Tibial nerve (tissue), 4 donors: ENCODE measurements around the gene CTNNA1. TPM values are rescaled to one million over a fixed set of nuclear protein-coding genes. Genes with fewer than 3 reads are reported as not detected.
A peak's percentile ranks its signal among the peaks of the same experiment; 100 is the strongest.

Source experiments
- DNase-seq, 2 donors: peaks; one replicate each; pipeline ENCODE4 v3.0.0-alpha.2; 2019; ENCODE audit warnings: low spot score in 2 of 2
- H3K27ac ChIP-seq, 4 donors: fragments of 200-600 bp; sonication (generic) in 3 of 4; one replicate each; pipeline ENCODE4 v1.5.1; 2017 to 2019; ENCODE audit warnings: mild to moderate bottlenecking in 1 of 4
- H3K27me3 ChIP-seq, 2 donors: fragments of 200-600 bp; sonication (generic) in 1 of 2; one replicate each; pipeline versions ENCODE4 v1.5.1 to v1.6.0; 2017 to 2019
- H3K36me3 ChIP-seq, 3 donors: fragments of 200-600 bp; sonication (generic); one replicate each; pipeline ENCODE4 v1.5.1; 2018 to 2019
- H3K4me1 ChIP-seq, 4 donors: fragments of 200-600 bp; sonication (generic) in 3 of 4; one replicate each; pipeline ENCODE4 v1.5.1; 2017 to 2019
- H3K4me3 ChIP-seq, 4 donors: fragments of 200-600 bp; sonication (generic) in 3 of 4; one replicate each; pipeline ENCODE4 v1.5.1; 2017 to 2019; ENCODE audit warnings: mild to moderate bottlenecking in 1 of 4, moderate library complexity in 1 of 4
- H3K9me3 ChIP-seq, 4 donors: fragments of 200-600 bp; sonication (generic) in 3 of 4; one replicate each; pipeline ENCODE4 v1.5.1; 2017 to 2019
- CTCF ChIP-seq, 5 experiments: fragments of 200-600 bp in 3 of 5; fragments of 450-650 bp in 2 of 5; sonication (generic) in 3 of 5; IDR thresholded peaks; one replicate each; pipeline ENCODE4 v1.5.1; 2016 to 2019; ENCODE audit warnings: antibody characterized with exemption in 5 of 5, mild to moderate bottlenecking in 3 of 5, moderate library complexity in 2 of 5
- EP300 ChIP-seq, 2 donors: sonication (generic); formaldehyde crosslinking; IDR thresholded peaks; one replicate each; pipeline ENCODE4 v1.6.1; 2017; ENCODE audit warnings: antibody characterized with exemption in 2 of 2, mild to moderate bottlenecking in 1 of 2
- POLR2A ChIP-seq, 2 donors: fragments of 450-650 bp; IDR thresholded peaks; one replicate each; pipeline ENCODE4 v1.6.1; 2017; ENCODE audit warnings: antibody characterized with exemption in 2 of 2, mild to moderate bottlenecking in 2 of 2, moderate library complexity in 2 of 2
- WGBS, 2 donors: methylation state at CpG; one replicate each; pipeline ENCODE4 v1.1.5; 2018; 5-methylcytosine and 5-hydroxymethylcytosine counted together
- total RNA-seq, 4 donors: library from RNA; depleted of rRNA; stranded (reverse); fragments of >200 nt; gene quantifications; one replicate each; pipeline ENCODE4 v1.1.0, GENCODE V29; 2016

CTNNA1 gene
- total RNA-seq, 4 donors from 2014 or later: 292 to 447 (median 321) TPM

- 25 to 26% methylated on average over 18 of the region's 18 CpGs for WGBS, 2 donors
- no peak for DNase-seq
- Histone ChIP-seq H3K27ac (peak overlapping the region; percentile 95 to 100 (median 99)), H3K27me3 (no peaks in the 10 kb centered on the region), H3K4me1 (peaks cover 0 to 42% (median 18%) of the 10 kb centered on the region in 4 donors), H3K36me3 (no peaks in the 10 kb centered on the region), H3K4me3 (peak overlapping the region; percentile 77 to 99 (median 92)), H3K9me3 (no peaks in the 10 kb centered on the region)
- no peak for TF ChIP-seq POLR2A (IDR thresholded peaks at IDR 0.05)
- TF ChIP-seq CTCF (IDR thresholded peaks at IDR 0.05): peak in 1 of 5 experiments; percentile 3
- TF ChIP-seq EP300 (IDR thresholded peaks at IDR 0.05): peak in 1 of 2 donors; percentile 3
Observed at GRCh38 chr5:138752341-138752950, 779 bp upstream of the CTNNA1 start.

GRCh38 chr5:138753794-138754698 is 821 bp downstream of the CTNNA1 start:
- TF ChIP-seq POLR2A (IDR thresholded peaks at IDR 0.05) (peak in 1 of 2 donors; percentile 16), CTCF (IDR thresholded peaks at IDR 0.05) (peak in 1 of 5 experiments; percentile 11), EP300 (IDR thresholded peaks at IDR 0.05) (peak; percentile 48 to 88)
- H3K27me3 ChIP-seq: no peaks in the 10 kb centered on the region
- peak; percentile 94 to 95 for DNase-seq
- H3K9me3 ChIP-seq: no peaks in the 10 kb centered on the region
- peak overlapping the region; percentile 77 to 99 (median 92) for H3K4me3 ChIP-seq
- peaks cover 0 to 56% (median 18%) of the 10 kb centered on the region in 4 donors for H3K4me1 ChIP-seq
- H3K27ac ChIP-seq: peak overlapping the region; percentile 95 to 100 (median 99)
- H3K36me3 ChIP-seq: peaks cover 0 to 14% (median 0%) of the 10 kb centered on the region in 3 donors
- 0 to 1% methylated on average over 55 to 58 of the region's 58 CpGs for WGBS, 2 donors

GRCh38 chr5:138754699-138755057 is 1.5 kb downstream of the CTNNA1 start:
- 52 to 60% methylated on average over 14 of the region's 14 CpGs for WGBS, 2 donors
- Histone ChIP-seq H3K4me3 (peak overlapping the region; percentile 77 to 99 (median 92)), H3K4me1 (peaks cover 0 to 63% (median 18%) of the 10 kb centered on the region in 4 donors), H3K36me3 (peaks cover 0 to 19% (median 0%) of the 10 kb centered on the region in 3 donors), H3K27ac (peak overlapping the region; percentile 95 to 100 (median 99)), H3K27me3 (no peaks in the 10 kb centered on the region), H3K9me3 (no peaks in the 10 kb centered on the region)
- no peak for DNase-seq
- TF ChIP-seq POLR2A (IDR thresholded peaks at IDR 0.05) (no peak), CTCF (IDR thresholded peaks at IDR 0.05) (no peak), EP300 (IDR thresholded peaks at IDR 0.05) (no peak)

- Histone ChIP-seq H3K4me1 (peaks cover 0 to 67% (median 18%) of the 10 kb centered on the region in 4 donors), H3K9me3 (no peaks in the 10 kb centered on the region), H3K27me3 (no peaks in the 10 kb centered on the region), H3K4me3 (peak overlapping the region in 2 of 4 donors; percentile 92 to 93), H3K36me3 (peaks cover 0 to 19% (median 0%) of the 10 kb centered on the region in 3 donors), H3K27ac (peak overlapping the region; percentile 95 to 100 (median 99))
- WGBS, 2 donors: 83 to 87% methylated on average over 5 of the region's 5 CpGs
- no peak for TF ChIP-seq POLR2A (IDR thresholded peaks at IDR 0.05)
- DNase-seq: no peak
Observed at GRCh38 chr5:138755084-138755748, 2.0 kb downstream of the CTNNA1 start.

- peaks cover 0 to 82% (median 34%) of the 10 kb centered on the region in 4 donors for H3K4me1 ChIP-seq
- no peak for TF ChIP-seq EP300 (IDR thresholded peaks at IDR 0.05)
- no peak for TF ChIP-seq CTCF (IDR thresholded peaks at IDR 0.05)
- no peak for TF ChIP-seq POLR2A (IDR thresholded peaks at IDR 0.05)
- H3K27me3 ChIP-seq: no peaks in the 10 kb centered on the region
- WGBS, 2 donors: 83 to 92% methylated on average over 6 of the region's 6 CpGs
- peaks cover 0 to 19% (median 0%) of the 10 kb centered on the region in 3 donors for H3K36me3 ChIP-seq
- DNase-seq: no peak
- H3K4me3 ChIP-seq: no peak overlapping the region
- peak overlapping the region in 2 of 4 donors; percentile 22 to 99 for H3K27ac ChIP-seq
- no peaks in the 10 kb centered on the region for H3K9me3 ChIP-seq
Observed at GRCh38 chr5:138757061-138757776, 4.0 kb downstream of the CTNNA1 start.
